SK-N-MC (cell line): ENCODE results near the gene NBEAL1.

ENCODE experiments used
- EZH2 ChIP-seq: fragments of 200-600 bp; sonication (generic); IDR thresholded peaks from one replicate; pipeline ENCODE4 v1.6.1; 2017; ENCODE audit warnings: antibody characterized with exemption
- FOXP2 ChIP-seq: optimal IDR thresholded peaks from 2 replicates; pipeline ENCODE3; 2011; ENCODE audit warnings: mild to moderate bottlenecking, moderate library complexity; ENCODE audit not compliant: insufficient read depth; ENCODE audit errors: extremely low read length, control extremely low read depth
- POLR2AphosphoS5 ChIP-seq: IDR thresholded peaks from 2 replicates; pipeline ENCODE4 v1.6.1; 2012; ENCODE audit warnings: mild to moderate bottlenecking, low read depth, low read length, borderline replicate concordance

DNA sequence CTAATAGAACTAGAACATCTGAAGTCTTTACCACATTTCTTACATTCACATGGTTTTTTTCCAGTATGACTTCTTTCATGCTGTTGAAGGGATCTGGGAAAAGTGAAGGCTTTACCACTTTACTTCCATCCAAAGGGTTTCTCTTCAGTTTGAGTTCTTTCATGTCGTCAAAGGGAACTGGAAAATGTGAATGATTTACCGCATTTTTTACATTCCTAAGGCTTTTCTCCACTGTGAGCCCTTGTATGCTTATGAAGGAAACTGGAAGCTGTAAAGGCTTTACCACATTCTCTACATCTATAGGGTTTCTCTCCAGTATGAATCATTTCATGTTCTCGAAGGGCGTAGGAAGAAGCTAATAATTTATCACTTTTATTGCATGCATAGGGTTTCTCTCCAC lies 46.7 kb downstream of the NBEAL1 start:
- TF ChIP-seq EZH2 (no peak), POLR2AphosphoS5 (no peak), FOXP2 (no peak)
